Tibial artery (tissue), 4 donors: ENCODE results near the gene HTT.
A peak's percentile ranks its signal among the peaks of the same experiment; 100 is the strongest.
"Not testable (repeated sequence)": the region's sequence is repeated elsewhere in the genome, so short reads cannot be mapped to it uniquely, and the experiment has no call there.

Experiments used
- DNase-seq, 2 donors: peaks; one replicate each; pipeline ENCODE4 v3.0.0-alpha.2; 2019
- H3K27ac ChIP-seq, 2 donors: fragments of 200-600 bp; sonication (generic) in 1 of 2; 1 replicate in 1 of 2; 2 replicates in 1 of 2; pipeline ENCODE4 v1.5.1; 2018 to 2019; ENCODE audit warnings: mild to moderate bottlenecking in 1 of 2
- H3K27me3 ChIP-seq, 2 donors: fragments of 200-600 bp; sonication (generic) in 1 of 2; one replicate each; pipeline versions ENCODE4 v1.5.1 to v1.6.0; 2016 to 2019
- H3K36me3 ChIP-seq, 3 donors: fragments of 200-600 bp; sonication (generic) in 2 of 3; one replicate each; pipeline ENCODE4 v1.5.1; 2016 to 2019; ENCODE audit warnings: mild to moderate bottlenecking in 2 of 3
- H3K4me1 ChIP-seq, 4 donors: fragments of 200-600 bp; sonication (generic) in 2 of 4; 1 replicate in 3 of 4; 2 replicates in 1 of 4; pipeline ENCODE4 v1.5.1; 2016 to 2019
- H3K4me3 ChIP-seq, 2 donors: fragments of 200-600 bp; sonication (generic) in 1 of 2; 1 replicate in 1 of 2; 2 replicates in 1 of 2; pipeline ENCODE4 v1.5.1; 2018 to 2019; ENCODE audit warnings: mild to moderate bottlenecking in 2 of 2
- H3K9me3 ChIP-seq, 3 donors: fragments of 200-600 bp; sonication (generic) in 1 of 3; one replicate each; pipeline ENCODE4 v1.5.1; 2016 to 2019
- CTCF ChIP-seq, 2 experiments: fragments of 200-600 bp in 1 of 2; fragments of 450-650 bp in 1 of 2; IDR thresholded peaks; one replicate each; pipeline ENCODE4 v1.5.1; 2017 to 2019; ENCODE audit warnings: antibody characterized with exemption in 2 of 2, mild to moderate bottlenecking in 1 of 2, moderate library complexity in 1 of 2
- intact Hi-C: fragments of 100-400 bp; cut with DNase I; formaldehyde crosslinking; loops from one replicate; pipeline ENCODE4 v1.15.0; 2023; ENCODE audit warnings: low total_unique reads

HTT gene

GRCh38 chr4:3043282-3044020 is 31.0 kb upstream of the HTT start:
- Histone ChIP-seq H3K27me3 (peaks cover 0 to 7% of the 10 kb centered on the region in 2 donors), H3K36me3 (no peaks in the 10 kb centered on the region), H3K9me3 (no peaks in the 10 kb centered on the region), H3K4me3 (no peak overlapping the region), H3K4me1 (peaks cover 0 to 20% (median 13%) of the 10 kb centered on the region in 4 donors), H3K27ac (no peak overlapping the region)
- intact Hi-C loops = no loop called here
- no peak for DNase-seq
- TF ChIP-seq CTCF (IDR thresholded peaks at IDR 0.05) = no peak

GRCh38 chr4:3044870-3045819 is 29.3 kb upstream of the HTT start:
- no peaks in the 10 kb centered on the region for H3K9me3 ChIP-seq
- peaks cover 0 to 7% of the 10 kb centered on the region in 2 donors for H3K27me3 ChIP-seq
- DNase-seq = peak; percentile 46 to 80
- no peak overlapping the region for H3K27ac ChIP-seq
- no peak for TF ChIP-seq CTCF (IDR thresholded peaks at IDR 0.05)
- H3K4me1 ChIP-seq = peaks cover 0 to 19% (median 12%) of the 10 kb centered on the region in 4 donors
- H3K4me3 ChIP-seq = no peak overlapping the region
- intact Hi-C loops = no loop called here
- no peaks in the 10 kb centered on the region for H3K36me3 ChIP-seq

GRCh38 chr4:3046162-3046561 is 28.3 kb upstream of the HTT start:
- peaks cover 0 to 16% (median 11%) of the 10 kb centered on the region in 4 donors for H3K4me1 ChIP-seq
- no peaks in the 10 kb centered on the region for H3K9me3 ChIP-seq
- peaks cover 0 to 7% of the 10 kb centered on the region in 2 donors for H3K27me3 ChIP-seq
- no peak for DNase-seq
- no peak overlapping the region for H3K4me3 ChIP-seq
- no peak overlapping the region for H3K27ac ChIP-seq
- intact Hi-C loops = no loop called here
- H3K36me3 ChIP-seq = no peaks in the 10 kb centered on the region
- TF ChIP-seq CTCF (IDR thresholded peaks at IDR 0.05) = no peak

- peaks cover 0 to 7% of the 10 kb centered on the region in 2 donors for H3K27me3 ChIP-seq
- intact Hi-C loops = no loop called here
- H3K4me3 ChIP-seq = no peak overlapping the region
- H3K9me3 ChIP-seq = no peaks in the 10 kb centered on the region
- no peak for DNase-seq
- H3K4me1 ChIP-seq = peaks cover 0 to 13% (median 9%) of the 10 kb centered on the region in 4 donors
- H3K36me3 ChIP-seq = no peaks in the 10 kb centered on the region
- TF ChIP-seq CTCF (IDR thresholded peaks at IDR 0.05) = no peak
- H3K27ac ChIP-seq = no peak overlapping the region
Observed at GRCh38 chr4:3046623-3047022, 27.9 kb upstream of the HTT start.

GRCh38 chr4:3047464-3048286 is 26.8 kb upstream of the HTT start:
- Histone ChIP-seq H3K36me3 (no peaks in the 10 kb centered on the region), H3K27me3 (peaks cover 0 to 5% of the 10 kb centered on the region in 2 donors), H3K27ac (no peak overlapping the region), H3K4me3 (peak overlapping the region; percentile 11), H3K9me3 (no peaks in the 10 kb centered on the region), H3K4me1 (peaks cover 0 to 7% (median under 1%) of the 10 kb centered on the region in 4 donors)
- TF ChIP-seq CTCF (IDR thresholded peaks at IDR 0.05) = peak; percentile 50 to 73
- DNase-seq = peak; percentile 61 to 77
- intact Hi-C loops = no loop called here

GRCh38 chr4:3051141-3051897 is 23.2 kb upstream of the HTT start:
- H3K27ac ChIP-seq, H3K36me3 ChIP-seq, DNase-seq, H3K27me3 ChIP-seq, H3K4me1 ChIP-seq, H3K9me3 ChIP-seq, intact Hi-C loops, H3K4me3 ChIP-seq: not testable (repeated sequence)
